GM12873 (cell line): Measurements from ENCODE around the gene PLIN1.

ENCODE experiments used
- TF ChIP-seq, protein P1 (sequence below): IDR thresholded peaks from 2 replicates; pipeline ENCODE4 v1.5.1; 2012; ENCODE audit warnings: low read depth, mild to moderate bottlenecking, moderate library complexity, low read length, control low read depth; ENCODE audit not compliant: insufficient read depth; ENCODE audit errors: missing control alignments

The PLIN1 gene

DNA sequence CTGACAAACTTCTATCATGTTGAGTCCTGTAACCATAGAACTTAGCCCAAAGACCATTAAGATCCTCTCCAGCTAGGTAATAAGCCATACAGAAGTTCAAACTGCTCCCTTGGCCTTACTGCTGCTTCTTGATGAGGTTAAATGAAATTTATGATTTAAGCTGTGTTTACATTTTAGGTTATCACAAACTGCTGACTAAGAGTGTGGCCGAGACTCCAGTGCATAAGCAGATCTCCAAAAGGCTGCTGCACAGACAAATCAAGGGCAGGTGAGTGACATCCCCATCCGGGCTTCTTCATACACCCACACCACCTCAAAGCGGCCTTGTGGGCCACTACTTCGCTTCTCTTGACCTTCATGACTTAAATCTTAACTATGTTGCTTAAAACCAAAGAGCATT, 62.9 kb downstream of the PLIN1 start:
- TF ChIP-seq, protein P1, sequence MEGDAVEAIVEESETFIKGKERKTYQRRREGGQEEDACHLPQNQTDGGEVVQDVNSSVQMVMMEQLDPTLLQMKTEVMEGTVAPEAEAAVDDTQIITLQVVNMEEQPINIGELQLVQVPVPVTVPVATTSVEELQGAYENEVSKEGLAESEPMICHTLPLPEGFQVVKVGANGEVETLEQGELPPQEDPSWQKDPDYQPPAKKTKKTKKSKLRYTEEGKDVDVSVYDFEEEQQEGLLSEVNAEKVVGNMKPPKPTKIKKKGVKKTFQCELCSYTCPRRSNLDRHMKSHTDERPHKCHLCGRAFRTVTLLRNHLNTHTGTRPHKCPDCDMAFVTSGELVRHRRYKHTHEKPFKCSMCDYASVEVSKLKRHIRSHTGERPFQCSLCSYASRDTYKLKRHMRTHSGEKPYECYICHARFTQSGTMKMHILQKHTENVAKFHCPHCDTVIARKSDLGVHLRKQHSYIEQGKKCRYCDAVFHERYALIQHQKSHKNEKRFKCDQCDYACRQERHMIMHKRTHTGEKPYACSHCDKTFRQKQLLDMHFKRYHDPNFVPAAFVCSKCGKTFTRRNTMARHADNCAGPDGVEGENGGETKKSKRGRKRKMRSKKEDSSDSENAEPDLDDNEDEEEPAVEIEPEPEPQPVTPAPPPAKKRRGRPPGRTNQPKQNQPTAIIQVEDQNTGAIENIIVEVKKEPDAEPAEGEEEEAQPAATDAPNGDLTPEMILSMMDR: no peak

DNA sequence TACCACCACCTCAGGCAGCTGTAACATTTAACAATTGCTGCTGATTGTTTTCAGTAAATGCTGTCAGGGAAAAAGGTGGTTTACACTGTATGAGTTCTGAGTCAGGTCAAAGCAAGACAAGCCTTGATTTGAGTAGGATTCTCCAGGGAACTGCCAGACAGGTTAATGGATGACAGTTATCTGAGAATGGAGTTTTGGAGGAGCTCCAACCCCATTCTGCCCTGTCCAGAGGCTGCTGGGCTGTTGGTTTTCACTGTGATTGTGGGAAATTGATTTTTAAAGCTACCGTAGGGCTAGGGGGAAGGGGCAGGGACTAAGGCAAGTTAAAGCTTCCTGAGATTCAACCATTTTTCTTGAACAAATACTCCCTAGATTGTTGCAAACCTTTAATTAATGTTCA, 64.0 kb downstream of the PLIN1 start:
- TF ChIP-seq, protein P1: no peak
